Effector memory CD8-positive, alpha-beta T cell (primary cell): ENCODE data around the gene ANO4.
"Not testable (repeated sequence)": the region's sequence is repeated elsewhere in the genome, so short reads cannot be mapped to it uniquely, and the experiment has no call there.

Experiments
- ATAC-seq: fragments of 150-1000 bp; cut with Tn5 transposase; replicated peaks from 2 replicates; pipeline ENCODE4 v1.10.0; 2021; ENCODE audit warnings: mild to moderate bottlenecking, moderate library complexity
- DNase-seq, 3 experiments: peaks; one replicate each; pipeline ENCODE4 v3.0.0; 2021
- H3K27ac Mint-ChIP-seq, 2 donors: one replicate each; pipeline ENCODE4 v1.8.0; 2022; ENCODE audit warnings: mild to moderate bottlenecking in 2 of 2, mixed read lengths in 2 of 2, moderate library complexity in 2 of 2
- H3K27me3 Mint-ChIP-seq, 2 donors: one replicate each; pipeline ENCODE4 v1.8.0; 2022; ENCODE audit warnings: mixed read lengths in 2 of 2
- H3K36me3 Mint-ChIP-seq: one replicate; pipeline ENCODE4 v1.8.0; 2022; ENCODE audit warnings: mild to moderate bottlenecking, moderate library complexity, mixed read lengths; ENCODE audit not compliant: insufficient read depth
- H3K4me1 Mint-ChIP-seq, 2 donors: one replicate each; pipeline ENCODE4 v1.8.0; 2022; ENCODE audit warnings: low read depth in 2 of 2, mixed read lengths in 2 of 2
- H3K4me3 Mint-ChIP-seq, 2 donors: one replicate each; pipeline ENCODE4 v1.8.0; 2022; ENCODE audit warnings: mild to moderate bottlenecking in 2 of 2, mixed read lengths in 2 of 2, moderate library complexity in 2 of 2
- H3K9me3 Mint-ChIP-seq, 2 donors: one replicate each; pipeline ENCODE4 v1.8.0; 2022; ENCODE audit warnings: mixed read lengths in 2 of 2

ANO4 gene

DNA sequence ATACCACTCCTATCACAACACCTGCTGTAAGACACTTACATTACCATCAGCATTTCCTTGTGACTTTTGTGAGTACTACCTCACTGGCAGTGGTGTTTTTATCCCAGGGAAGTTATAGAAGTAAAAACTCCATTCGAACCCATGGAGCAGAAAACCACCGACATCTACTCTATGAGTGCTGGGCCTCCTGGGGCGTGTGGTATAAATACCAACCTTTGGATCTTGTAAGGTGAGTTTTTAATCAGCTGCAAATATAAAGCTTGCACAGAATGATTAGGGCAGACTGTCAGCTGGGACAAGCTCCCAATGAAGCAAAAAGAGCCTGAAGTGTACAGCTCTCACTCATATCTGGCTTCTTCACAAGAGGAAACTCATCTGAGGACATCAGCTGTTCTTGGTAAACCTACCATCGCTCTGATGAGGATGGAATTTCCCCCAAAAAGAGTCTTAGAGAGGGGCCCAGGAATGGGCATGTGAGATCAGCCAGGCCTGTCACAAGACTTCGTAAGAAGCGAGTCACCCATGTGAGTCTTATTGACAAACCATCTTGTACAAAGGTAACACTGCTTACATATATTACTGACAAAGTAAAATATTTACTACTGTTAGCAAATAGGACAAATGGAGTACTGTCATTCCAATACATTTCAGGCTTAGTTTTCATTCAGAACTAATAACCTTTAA, 245.4 kb downstream of the ANO4 start:
- Mint-ChIP-seq H3K27ac (no peak overlapping the region), H3K4me3 (no peak overlapping the region), H3K4me1 (no peaks in the 10 kb centered on the region), H3K27me3 (no peaks in the 10 kb centered on the region), H3K9me3 (no peaks in the 10 kb centered on the region), H3K36me3 (no peaks in the 10 kb centered on the region)
- DNase-seq (no peak), ATAC-seq (no peak)

DNA sequence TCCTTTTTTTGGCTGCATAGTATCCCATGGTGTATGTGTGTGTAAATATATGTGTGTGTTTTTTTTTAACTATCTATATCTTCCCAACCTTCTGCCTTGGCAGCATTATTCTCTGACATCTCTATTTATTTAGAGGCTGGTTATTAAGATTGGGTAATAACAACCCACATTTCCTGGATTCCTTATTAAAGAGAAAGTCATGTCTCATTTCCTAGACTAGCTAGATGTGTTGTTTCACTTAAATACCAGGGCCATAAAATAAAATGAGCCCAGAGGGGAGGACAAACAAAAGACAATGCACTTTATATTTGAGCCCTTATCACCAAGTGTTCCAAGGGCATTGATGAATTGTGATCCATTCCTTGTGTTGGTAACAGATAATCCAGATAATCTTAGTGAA, 246.4 kb downstream of the ANO4 start:
- no peak for ATAC-seq
- Mint-ChIP-seq H3K27me3 (no peaks in the 10 kb centered on the region), H3K27ac (no peak overlapping the region), H3K4me3 (no peak overlapping the region), H3K4me1 (no peaks in the 10 kb centered on the region), H3K36me3 (no peaks in the 10 kb centered on the region), H3K9me3 (peaks cover 0 to 2% of the 10 kb centered on the region in 2 donors)
- no peak for DNase-seq

DNA sequence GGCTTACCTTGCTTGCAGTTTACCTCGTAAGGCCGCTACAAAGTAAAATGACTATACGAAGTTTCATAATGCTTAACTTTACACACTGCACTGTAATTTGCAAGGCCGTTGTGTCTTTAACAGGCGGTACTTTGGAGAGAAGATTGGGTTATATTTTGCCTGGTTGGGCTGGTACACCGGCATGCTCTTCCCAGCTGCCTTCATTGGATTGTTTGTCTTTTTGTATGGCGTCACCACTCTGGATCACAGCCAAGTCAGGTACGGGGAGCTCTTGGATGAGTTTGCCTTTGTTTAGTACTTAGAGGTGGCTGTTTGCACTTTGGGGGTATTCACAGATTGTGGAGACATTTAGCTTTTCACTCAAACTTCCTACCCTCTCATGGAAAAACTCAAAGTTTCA, 247.6 kb downstream of the ANO4 start:
- Mint-ChIP-seq H3K27me3 (no peaks in the 10 kb centered on the region), H3K36me3 (no peaks in the 10 kb centered on the region), H3K4me3 (no peak overlapping the region), H3K9me3 (peaks cover 0 to 2% of the 10 kb centered on the region in 2 donors), H3K4me1 (no peaks in the 10 kb centered on the region), H3K27ac (no peak overlapping the region)
- DNase-seq (no peak), ATAC-seq (no peak)

DNA sequence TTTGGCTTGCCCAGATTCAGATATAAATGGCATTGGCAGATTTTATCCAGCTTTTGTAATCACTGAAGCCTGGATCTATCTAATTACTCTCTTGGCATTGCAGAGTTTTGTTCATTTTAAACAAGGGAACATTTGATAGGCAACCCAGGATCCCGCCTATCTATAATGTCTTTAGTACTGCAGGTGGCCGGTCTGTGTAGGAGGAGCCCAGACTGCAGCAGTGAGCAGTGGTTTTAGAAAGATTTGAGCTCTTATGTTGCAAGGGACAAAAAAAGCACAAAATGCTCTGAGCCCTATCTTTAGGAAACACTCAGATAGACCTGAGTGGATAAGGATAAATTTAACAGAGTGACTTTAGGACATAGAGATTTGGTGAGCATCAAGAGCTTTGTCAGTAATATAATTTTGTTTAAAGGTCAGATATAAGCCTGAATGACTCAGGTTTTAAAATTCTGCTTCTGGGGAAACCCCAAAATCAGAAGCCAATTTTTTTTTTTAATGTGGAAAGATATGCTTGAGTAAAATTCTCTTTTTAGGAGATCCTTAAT, 250.0 kb downstream of the ANO4 start:
- ATAC-seq (no peak), DNase-seq (no peak)
- no peaks in the 10 kb centered on the region for H3K36me3 Mint-ChIP-seq
- no peak overlapping the region for H3K27ac Mint-ChIP-seq
- no peak overlapping the region for H3K4me3 Mint-ChIP-seq
- H3K27me3 Mint-ChIP-seq: no peaks in the 10 kb centered on the region
- no peaks in the 10 kb centered on the region for H3K4me1 Mint-ChIP-seq
- H3K9me3 Mint-ChIP-seq: peaks cover 0 to 2% of the 10 kb centered on the region in 2 donors

DNA sequence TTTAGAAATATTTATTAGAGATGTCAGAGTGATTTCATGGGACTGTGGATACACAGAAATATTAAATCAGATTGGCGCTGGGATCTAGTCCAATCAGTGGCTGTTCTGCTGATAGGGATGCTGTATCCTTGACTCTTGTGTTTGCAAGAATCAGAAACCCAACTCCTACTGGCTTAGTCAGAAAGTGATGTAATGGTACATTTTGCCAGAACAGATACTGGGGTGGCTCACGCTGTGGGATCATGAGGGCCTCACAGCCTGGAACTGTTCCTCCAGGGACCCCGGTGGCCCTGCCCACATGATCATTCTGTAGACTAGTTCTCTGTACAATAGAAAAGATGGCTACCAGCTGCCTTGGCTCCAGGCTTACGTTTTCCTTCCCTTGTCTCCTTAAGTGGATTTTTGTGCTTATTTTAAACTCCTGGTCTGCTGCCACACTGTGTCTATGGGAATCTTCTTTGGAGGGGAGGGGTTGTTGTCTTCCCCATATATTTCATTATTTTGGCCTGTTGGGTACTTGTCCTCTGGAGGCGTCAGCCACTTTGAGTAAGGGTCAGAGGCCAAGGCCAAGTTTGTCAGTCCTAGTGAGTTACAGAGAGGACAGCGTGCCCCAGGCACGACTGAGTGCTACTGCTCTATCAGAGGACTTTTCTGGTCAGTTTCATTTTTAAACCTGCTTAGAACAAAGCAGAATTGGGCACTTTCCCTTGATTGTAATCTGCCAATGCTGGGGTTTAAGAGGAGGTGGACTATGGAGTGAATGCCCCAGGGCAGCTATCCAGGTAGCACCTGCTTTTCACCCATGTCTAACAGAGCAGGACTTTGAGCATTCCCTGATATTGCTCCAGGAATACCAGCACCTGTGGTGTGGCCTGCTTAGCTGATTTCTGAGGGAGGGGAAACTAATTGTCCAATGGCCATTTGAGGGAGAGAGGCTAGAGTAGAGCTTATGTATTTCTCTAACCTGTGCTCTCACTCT, 251.2 kb downstream of the ANO4 start:
- H3K36me3 Mint-ChIP-seq: no peaks in the 10 kb centered on the region
- DNase-seq: no peak

DNA sequence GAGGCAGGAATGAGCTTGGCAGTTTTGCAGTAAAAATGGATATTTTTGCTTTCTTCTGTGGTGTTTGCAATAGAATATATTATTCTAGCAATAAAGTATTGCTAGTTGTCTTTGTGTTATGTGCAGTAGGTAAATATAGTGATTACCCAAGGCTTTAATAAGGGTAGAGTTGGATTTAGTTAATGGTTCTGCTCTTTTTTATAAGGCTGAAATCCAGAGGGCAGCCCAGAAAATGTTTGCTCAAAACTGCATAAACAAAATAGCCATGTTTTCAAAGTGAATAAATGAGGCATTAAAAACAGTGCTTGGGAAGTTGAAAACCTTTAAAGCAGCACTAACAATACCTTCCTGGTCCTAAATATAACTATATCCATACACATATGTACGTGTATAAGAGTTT, 253.1 kb downstream of the ANO4 start:
- no peak overlapping the region for H3K4me3 Mint-ChIP-seq
- no peaks in the 10 kb centered on the region for H3K27me3 Mint-ChIP-seq
- no peaks in the 10 kb centered on the region for H3K36me3 Mint-ChIP-seq
- H3K4me1 Mint-ChIP-seq: no peaks in the 10 kb centered on the region
- ATAC-seq (no peak), DNase-seq (no peak)
- peaks cover 0 to 2% of the 10 kb centered on the region in 2 donors for H3K9me3 Mint-ChIP-seq
- no peak overlapping the region for H3K27ac Mint-ChIP-seq

More for the DNA sequence above, 251.2 kb downstream of the ANO4 start:
- H3K27me3 Mint-ChIP-seq: no peaks in the 10 kb centered on the region
- H3K4me1 Mint-ChIP-seq: no peaks in the 10 kb centered on the region
- no peak for ATAC-seq
- H3K9me3 Mint-ChIP-seq: peaks cover 0 to 2% of the 10 kb centered on the region in 2 donors
- no peak overlapping the region for H3K27ac Mint-ChIP-seq
- H3K4me3 Mint-ChIP-seq: no peak overlapping the region

DNA sequence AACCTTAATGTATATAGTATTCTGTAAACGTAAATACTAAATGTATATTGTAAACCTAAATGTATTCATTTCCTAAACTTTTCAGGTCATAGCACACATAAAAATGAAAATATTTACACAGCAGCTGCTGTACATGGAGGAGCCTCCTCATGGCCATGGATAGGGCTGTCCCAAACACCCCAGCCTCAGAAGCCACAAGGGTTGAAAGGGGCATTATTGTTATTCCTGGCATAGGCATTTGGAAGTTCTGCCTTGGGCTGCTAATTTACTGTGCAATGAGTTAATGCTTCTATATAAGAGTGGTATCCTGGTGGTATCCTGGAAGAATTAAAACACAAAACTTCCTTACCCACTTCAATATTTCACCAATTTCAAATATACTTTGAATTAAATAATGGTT, 256.1 kb downstream of the ANO4 start:
- Mint-ChIP-seq H3K36me3 (no peaks in the 10 kb centered on the region), H3K27me3 (no peaks in the 10 kb centered on the region), H3K9me3 (peaks cover 0 to 2% of the 10 kb centered on the region in 2 donors), H3K4me3 (no peak overlapping the region), H3K27ac (no peak overlapping the region), H3K4me1 (no peaks in the 10 kb centered on the region)
- DNase-seq (no peak), ATAC-seq (no peak)

DNA sequence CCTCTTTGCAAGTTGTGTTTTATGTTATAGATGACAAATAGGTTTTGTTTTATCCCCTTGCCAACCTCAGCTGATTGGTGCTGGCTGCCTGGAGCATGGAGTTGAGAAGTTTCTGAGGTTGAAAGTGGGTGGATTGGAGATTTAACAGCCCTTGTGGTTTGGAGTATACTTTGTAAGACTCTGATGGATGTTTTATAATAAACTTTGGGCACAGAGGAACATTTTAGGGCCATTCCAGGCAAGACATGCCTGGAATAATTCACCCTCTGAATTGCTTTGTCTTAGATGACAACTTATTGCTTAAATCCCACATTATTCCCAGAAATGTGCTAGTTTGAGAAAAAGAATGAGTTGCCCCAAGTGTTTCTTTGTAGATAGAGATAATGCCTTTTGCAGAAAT, 256.6 kb downstream of the ANO4 start:
- Mint-ChIP-seq H3K27me3 (no peaks in the 10 kb centered on the region), H3K9me3 (no peaks in the 10 kb centered on the region), H3K27ac (no peak overlapping the region), H3K36me3 (no peaks in the 10 kb centered on the region), H3K4me1 (no peaks in the 10 kb centered on the region), H3K4me3 (no peak overlapping the region)
- no peak for DNase-seq
- ATAC-seq: no peak

DNA sequence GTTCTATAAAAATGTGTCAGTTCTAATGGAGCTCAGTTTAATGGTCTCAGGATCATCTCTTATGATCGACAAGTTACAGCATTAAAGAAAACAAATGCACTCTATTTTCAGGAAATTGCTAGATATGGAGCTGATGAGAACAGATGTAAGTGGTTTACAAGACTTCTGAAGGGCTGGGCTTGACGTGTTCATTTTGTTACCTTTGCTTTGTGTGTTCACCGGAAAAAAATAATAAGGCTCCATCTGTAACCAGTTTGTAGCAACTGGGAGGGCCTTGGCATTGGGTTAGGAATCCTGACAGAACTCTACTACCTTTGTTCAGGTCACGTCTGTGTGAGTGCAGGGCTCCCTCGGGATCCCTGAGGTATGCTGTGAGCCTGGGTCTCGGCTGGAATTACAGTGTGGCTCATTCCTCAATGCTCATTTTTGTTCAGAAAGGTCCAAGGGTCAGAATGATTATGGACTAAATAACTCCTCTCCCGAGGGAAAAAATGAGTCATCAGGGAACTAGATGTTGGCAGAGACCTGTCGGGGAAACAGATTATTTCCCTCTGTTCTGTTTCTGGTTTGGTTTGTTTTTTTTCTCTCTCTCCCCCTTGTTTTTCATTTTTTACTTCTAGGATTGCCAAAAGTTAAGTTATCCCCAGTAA, 257.4 kb downstream of the ANO4 start:
- no peak overlapping the region for H3K27ac Mint-ChIP-seq
- ATAC-seq (no peak), DNase-seq (no peak)
- no peaks in the 10 kb centered on the region for H3K27me3 Mint-ChIP-seq
- H3K9me3 Mint-ChIP-seq: no peaks in the 10 kb centered on the region
- no peaks in the 10 kb centered on the region for H3K4me1 Mint-ChIP-seq
- H3K4me3 Mint-ChIP-seq: no peak overlapping the region
- no peaks in the 10 kb centered on the region for H3K36me3 Mint-ChIP-seq

DNA sequence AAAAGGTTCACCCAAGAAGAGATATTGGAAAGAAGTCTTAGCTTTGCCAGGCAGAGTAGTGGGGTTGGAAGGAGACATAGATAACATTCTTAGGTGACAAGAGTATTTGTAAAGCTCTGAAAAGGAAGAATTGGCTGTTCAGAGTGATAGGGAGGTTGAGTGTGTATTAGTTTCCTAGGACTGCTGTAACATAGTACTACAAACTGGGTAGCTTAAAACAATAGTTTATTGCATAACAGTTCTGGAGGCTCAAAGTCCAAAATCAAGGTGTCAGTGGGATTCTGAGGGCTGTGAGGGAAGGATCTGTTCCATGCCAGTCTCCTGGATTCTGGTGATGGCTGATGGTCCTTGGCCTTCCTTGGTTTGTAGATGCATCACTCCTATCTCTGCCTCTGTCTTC, 258.6 kb downstream of the ANO4 start:
- no peaks in the 10 kb centered on the region for H3K36me3 Mint-ChIP-seq
- DNase-seq (no peak), ATAC-seq (no peak)
- H3K4me3 Mint-ChIP-seq: no peak overlapping the region
- no peaks in the 10 kb centered on the region for H3K9me3 Mint-ChIP-seq
- H3K4me1 Mint-ChIP-seq: no peaks in the 10 kb centered on the region
- no peaks in the 10 kb centered on the region for H3K27me3 Mint-ChIP-seq
- no peak overlapping the region for H3K27ac Mint-ChIP-seq

DNA sequence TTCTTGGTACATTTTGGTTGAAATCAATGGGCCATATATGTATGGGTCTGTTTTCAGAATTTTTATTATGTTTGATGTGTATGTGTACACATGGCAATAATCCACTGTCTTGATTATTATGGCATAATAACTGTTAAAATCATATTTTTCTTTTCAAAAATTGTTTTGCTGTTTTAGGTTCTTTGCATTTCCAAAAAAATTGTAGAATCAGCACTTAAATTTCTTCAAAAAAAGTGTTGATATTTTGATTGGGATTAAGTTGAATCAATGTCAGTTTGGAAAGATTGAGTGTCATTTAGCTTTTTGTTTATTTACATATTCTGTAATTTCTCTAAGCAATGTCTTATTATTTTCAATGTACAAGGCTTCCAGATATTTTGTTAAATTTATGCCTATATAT, 261.4 kb downstream of the ANO4 start:
- Mint-ChIP-seq H3K9me3 (peaks cover 2 to 15% of the 10 kb centered on the region in 2 donors), H3K27ac (no peak overlapping the region), H3K4me1 (no peaks in the 10 kb centered on the region), H3K27me3 (no peaks in the 10 kb centered on the region), H3K4me3 (no peak overlapping the region), H3K36me3 (no peaks in the 10 kb centered on the region)
- DNase-seq (no peak), ATAC-seq (no peak)

DNA sequence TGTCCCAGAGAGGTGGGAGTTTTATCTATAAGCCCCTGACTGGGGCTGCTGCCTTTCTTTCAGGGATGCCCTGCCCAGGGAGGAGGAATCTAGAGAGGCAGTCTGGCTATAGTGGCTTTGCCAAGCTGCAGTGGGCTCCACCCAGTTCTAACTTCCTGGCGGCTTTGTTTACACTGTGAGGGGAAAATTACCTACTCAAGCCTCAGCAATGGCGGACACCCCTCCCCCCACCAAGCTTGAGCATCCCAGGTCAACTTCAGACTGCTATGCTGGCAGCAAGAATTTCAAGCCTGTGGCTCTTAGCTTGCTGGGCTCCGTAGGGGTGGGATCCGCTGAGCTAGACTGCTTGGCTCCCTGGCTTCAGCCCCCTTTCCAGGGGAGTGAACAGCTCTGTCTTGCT, 267.9 kb downstream of the ANO4 start:
- H3K27me3 Mint-ChIP-seq, H3K36me3 Mint-ChIP-seq, ATAC-seq, DNase-seq, H3K4me1 Mint-ChIP-seq, H3K27ac Mint-ChIP-seq, H3K4me3 Mint-ChIP-seq: not testable (repeated sequence)
- H3K9me3 Mint-ChIP-seq: peaks cover 6 to 23% of the 10 kb centered on the region in 2 donors

DNA sequence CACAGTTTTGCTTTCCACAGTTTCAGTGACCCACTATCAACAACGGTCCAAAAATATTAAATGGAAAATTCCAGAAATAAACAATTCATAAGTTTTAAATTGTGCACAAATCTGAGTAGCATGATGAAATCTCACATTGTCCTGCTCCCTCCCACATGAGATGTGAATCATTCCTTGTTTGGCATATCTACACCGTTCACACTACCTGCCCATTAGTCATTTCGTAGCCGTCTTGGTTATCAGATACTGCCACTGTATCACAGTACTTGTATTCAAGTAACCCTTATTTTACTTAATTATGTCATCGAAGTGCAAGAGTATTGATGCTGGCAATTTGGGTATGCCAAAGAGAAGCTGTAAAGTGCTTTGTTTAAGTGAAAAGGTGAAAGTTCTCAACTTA, 270.1 kb downstream of the ANO4 start:
- Mint-ChIP-seq H3K27ac (no peak overlapping the region), H3K4me1 (no peaks in the 10 kb centered on the region)

More for the DNA sequence above, 270.1 kb downstream of the ANO4 start:
- Mint-ChIP-seq H3K9me3 (peaks cover 4 to 18% of the 10 kb centered on the region in 2 donors), H3K27me3 (no peaks in the 10 kb centered on the region), H3K4me3 (no peak overlapping the region), H3K36me3 (no peaks in the 10 kb centered on the region)
- ATAC-seq (no peak), DNase-seq (no peak)
